ENCODE data around the gene ZBTB20. TPM values are rescaled to one million over a fixed set of nuclear protein-coding genes. Genes with fewer than 3 reads are reported as not detected.

ZBTB20 gene
- total RNA-seq, 1 experiment from 2014 or later: 1.6 TPM

GRCh38 chr3:114408736-114409670 lies 738.1 kb downstream of the ZBTB20 start:
- H3K9me2 ChIP-seq (replicated peaks; ENCODE audit: insufficient read depth, low read length): no peaks in the 10 kb centered on the region
- H4K20me1 ChIP-seq (ENCODE audit: insufficient read depth, low read depth, low read length): no peaks in the 10 kb centered on the region
- no peaks in the 10 kb centered on the region for H3K27me3 ChIP-seq (ENCODE audit: low read length)
- no peak overlapping the region for H3K4me2 ChIP-seq (ENCODE audit: low read depth, low read length, poor library complexity, severe bottlenecking)
- no peak overlapping the region for H3K4me3 ChIP-seq (ENCODE audit: low read length)
- no peaks in the 10 kb centered on the region for H3K79me2 ChIP-seq (ENCODE audit: low read length)
- no peaks in the 10 kb centered on the region for H3K9me3 ChIP-seq (ENCODE audit: low read length)
- DNase-seq: no peak
- no peak overlapping the region for H3K9ac ChIP-seq (ENCODE audit: low read length)
- no peak overlapping the region for H3K27ac ChIP-seq (ENCODE audit: low read length)
- H2AFZ ChIP-seq (ENCODE audit: low read length): no peak overlapping the region
- H3K36me3 ChIP-seq (ENCODE audit: insufficient read depth, low read length): no peaks in the 10 kb centered on the region
- peaks cover 2% of the 10 kb centered on the region; the same call in 1 of the 2 replicates for H3K4me1 ChIP-seq (ENCODE audit: low read length)

- no peak overlapping the region for H2AFZ ChIP-seq (ENCODE audit: low read length)
- no peaks in the 10 kb centered on the region for H3K36me3 ChIP-seq (ENCODE audit: insufficient read depth, low read length)
- no peaks in the 10 kb centered on the region for H3K9me2 ChIP-seq (replicated peaks; ENCODE audit: insufficient read depth, low read length)
- no peak overlapping the region for H3K9ac ChIP-seq (ENCODE audit: low read length)
- no peak for DNase-seq
- no peak overlapping the region for H3K27ac ChIP-seq (ENCODE audit: low read length)
- H3K4me3 ChIP-seq (ENCODE audit: low read length): no peak overlapping the region
- no peaks in the 10 kb centered on the region for H3K9me3 ChIP-seq (ENCODE audit: low read length)
- H3K79me2 ChIP-seq (ENCODE audit: low read length): no peaks in the 10 kb centered on the region
- peaks cover 2% of the 10 kb centered on the region; the same call in 1 of the 2 replicates for H3K4me1 ChIP-seq (ENCODE audit: low read length)
- no peaks in the 10 kb centered on the region for H4K20me1 ChIP-seq (ENCODE audit: insufficient read depth, low read depth, low read length)
- no peak overlapping the region for H3K4me2 ChIP-seq (ENCODE audit: low read depth, low read length, poor library complexity, severe bottlenecking)
- H3K27me3 ChIP-seq (ENCODE audit: low read length): no peaks in the 10 kb centered on the region
Measured at GRCh38 chr3:114406922-114407321, 740.2 kb downstream of the ZBTB20 start.

GRCh38 chr3:114406286-114406685 lies 740.8 kb downstream of the ZBTB20 start:
- no peak overlapping the region for H3K4me2 ChIP-seq (ENCODE audit: low read depth, low read length, poor library complexity, severe bottlenecking)
- no peaks in the 10 kb centered on the region for H3K79me2 ChIP-seq (ENCODE audit: low read length)
- no peaks in the 10 kb centered on the region for H4K20me1 ChIP-seq (ENCODE audit: insufficient read depth, low read depth, low read length)
- no peak overlapping the region for H2AFZ ChIP-seq (ENCODE audit: low read length)
- H3K9me2 ChIP-seq (replicated peaks; ENCODE audit: insufficient read depth, low read length): no peaks in the 10 kb centered on the region
- DNase-seq: no peak
- H3K36me3 ChIP-seq (ENCODE audit: insufficient read depth, low read length): no peaks in the 10 kb centered on the region
- no peak overlapping the region for H3K4me3 ChIP-seq (ENCODE audit: low read length)
- no peak overlapping the region for H3K27ac ChIP-seq (ENCODE audit: low read length)
- H3K9me3 ChIP-seq (ENCODE audit: low read length): no peaks in the 10 kb centered on the region
- H3K4me1 ChIP-seq (ENCODE audit: low read length): peaks cover 2% of the 10 kb centered on the region; the same call in 1 of the 2 replicates
- H3K27me3 ChIP-seq (ENCODE audit: low read length): no peaks in the 10 kb centered on the region
- no peak overlapping the region for H3K9ac ChIP-seq (ENCODE audit: low read length)

- no peak overlapping the region for H2AFZ ChIP-seq (ENCODE audit: low read length)
- H3K4me2 ChIP-seq (ENCODE audit: low read depth, low read length, poor library complexity, severe bottlenecking): no peak overlapping the region
- no peak overlapping the region for H3K27ac ChIP-seq (ENCODE audit: low read length)
- H3K4me1 ChIP-seq (ENCODE audit: low read length): peaks cover 2% of the 10 kb centered on the region; the same call in 1 of the 2 replicates
- H3K36me3 ChIP-seq (ENCODE audit: insufficient read depth, low read length): no peaks in the 10 kb centered on the region
- no peaks in the 10 kb centered on the region for H3K27me3 ChIP-seq (ENCODE audit: low read length)
- H4K20me1 ChIP-seq (ENCODE audit: insufficient read depth, low read depth, low read length): no peaks in the 10 kb centered on the region
- DNase-seq: no peak
- no peak overlapping the region for H3K4me3 ChIP-seq (ENCODE audit: low read length)
- no peaks in the 10 kb centered on the region for H3K79me2 ChIP-seq (ENCODE audit: low read length)
- no peaks in the 10 kb centered on the region for H3K9me3 ChIP-seq (ENCODE audit: low read length)
- H3K9me2 ChIP-seq (replicated peaks; ENCODE audit: insufficient read depth, low read length): no peaks in the 10 kb centered on the region
- no peak overlapping the region for H3K9ac ChIP-seq (ENCODE audit: low read length)
Measured at GRCh38 chr3:114405202-114405990, 741.7 kb downstream of the ZBTB20 start.

- DNase-seq: no peak
- Histone ChIP-seq H3K79me2 (ENCODE audit: low read length) (no peaks in the 10 kb centered on the region), H3K9ac (ENCODE audit: low read length) (no peak overlapping the region), H3K36me3 (ENCODE audit: insufficient read depth, low read length) (no peaks in the 10 kb centered on the region), H3K9me3 (ENCODE audit: low read length) (no peaks in the 10 kb centered on the region), H3K4me1 (ENCODE audit: low read length) (peaks cover 2% of the 10 kb centered on the region; the same call in 1 of the 2 replicates), H3K27ac (ENCODE audit: low read length) (no peak overlapping the region), H2AFZ (ENCODE audit: low read length) (no peak overlapping the region), H3K4me3 (ENCODE audit: low read length) (no peak overlapping the region), H4K20me1 (ENCODE audit: insufficient read depth, low read depth, low read length) (no peaks in the 10 kb centered on the region), H3K9me2 (replicated peaks; ENCODE audit: insufficient read depth, low read length) (no peaks in the 10 kb centered on the region), H3K4me2 (ENCODE audit: low read depth, low read length, poor library complexity, severe bottlenecking) (no peak overlapping the region), H3K27me3 (ENCODE audit: low read length) (no peaks in the 10 kb centered on the region)
Measured at GRCh38 chr3:114404590-114404989, 742.5 kb downstream of the ZBTB20 start.

GRCh38 chr3:114402838-114403237 lies 744.2 kb downstream of the ZBTB20 start:
- no peaks in the 10 kb centered on the region for H4K20me1 ChIP-seq (ENCODE audit: insufficient read depth, low read depth, low read length)
- no peak overlapping the region for H3K4me2 ChIP-seq (ENCODE audit: low read depth, low read length, poor library complexity, severe bottlenecking)
- no peak overlapping the region for H2AFZ ChIP-seq (ENCODE audit: low read length)
- H3K9me3 ChIP-seq (ENCODE audit: low read length): no peaks in the 10 kb centered on the region
- no peak overlapping the region for H3K27ac ChIP-seq (ENCODE audit: low read length)
- H3K4me3 ChIP-seq (ENCODE audit: low read length): no peak overlapping the region
- no peak for DNase-seq
- H3K27me3 ChIP-seq (ENCODE audit: low read length): no peaks in the 10 kb centered on the region
- H3K79me2 ChIP-seq (ENCODE audit: low read length): no peaks in the 10 kb centered on the region
- H3K9me2 ChIP-seq (replicated peaks; ENCODE audit: insufficient read depth, low read length): no peaks in the 10 kb centered on the region
- no peak overlapping the region for H3K9ac ChIP-seq (ENCODE audit: low read length)
- H3K4me1 ChIP-seq (ENCODE audit: low read length): no peaks in the 10 kb centered on the region
- H3K36me3 ChIP-seq (ENCODE audit: insufficient read depth, low read length): no peaks in the 10 kb centered on the region

- Histone ChIP-seq H3K9me3 (ENCODE audit: low read length) (no peaks in the 10 kb centered on the region), H3K4me3 (ENCODE audit: low read length) (no peak overlapping the region), H3K9ac (ENCODE audit: low read length) (no peak overlapping the region), H3K36me3 (ENCODE audit: insufficient read depth, low read length) (no peaks in the 10 kb centered on the region), H3K27me3 (ENCODE audit: low read length) (no peaks in the 10 kb centered on the region), H3K9me2 (replicated peaks; ENCODE audit: insufficient read depth, low read length) (no peaks in the 10 kb centered on the region), H3K4me1 (ENCODE audit: low read length) (no peaks in the 10 kb centered on the region), H2AFZ (ENCODE audit: low read length) (no peak overlapping the region), H4K20me1 (ENCODE audit: insufficient read depth, low read depth, low read length) (no peaks in the 10 kb centered on the region), H3K27ac (ENCODE audit: low read length) (no peak overlapping the region), H3K4me2 (ENCODE audit: low read depth, low read length, poor library complexity, severe bottlenecking) (no peak overlapping the region), H3K79me2 (ENCODE audit: low read length) (no peaks in the 10 kb centered on the region)
- no peak for DNase-seq
Measured at GRCh38 chr3:114401346-114401745, 745.7 kb downstream of the ZBTB20 start.

- no peak for DNase-seq
Measured at GRCh38 chr3:114400371-114400770, 746.7 kb downstream of the ZBTB20 start.

More at GRCh38 chr3:114400371-114400770, 746.7 kb downstream of the ZBTB20 start:
- Histone ChIP-seq H3K9me3 (ENCODE audit: low read length) (no peaks in the 10 kb centered on the region), H3K27ac (ENCODE audit: low read length) (no peak overlapping the region), H2AFZ (ENCODE audit: low read length) (no peak overlapping the region), H3K9me2 (replicated peaks; ENCODE audit: insufficient read depth, low read length) (no peaks in the 10 kb centered on the region), H3K4me2 (ENCODE audit: low read depth, low read length, poor library complexity, severe bottlenecking) (no peak overlapping the region), H3K79me2 (ENCODE audit: low read length) (no peaks in the 10 kb centered on the region), H3K9ac (ENCODE audit: low read length) (no peak overlapping the region), H3K36me3 (ENCODE audit: insufficient read depth, low read length) (no peaks in the 10 kb centered on the region), H4K20me1 (ENCODE audit: insufficient read depth, low read depth, low read length) (no peaks in the 10 kb centered on the region), H3K4me1 (ENCODE audit: low read length) (no peaks in the 10 kb centered on the region), H3K4me3 (ENCODE audit: low read length) (no peak overlapping the region), H3K27me3 (ENCODE audit: low read length) (no peaks in the 10 kb centered on the region)

All from Karpas-422 (cell line).